PC-9 (cell line): ENCODE measurements around the gene SCUBE2. TPM values are rescaled to one million over a fixed set of nuclear protein-coding genes. Genes with fewer than 3 reads are reported as not detected.

Experiments used
- BruUV-seq: library from RNA; stranded (reverse); fragments of 400-500 nt; replicated peaks from 2 replicates; lab custom pipeline; 2021; lab: Mats Ljungman, UMichigan
- CTCF ChIA-PET: fragments of 300-600 bp; sonication (Branson Sonifier 250); formaldehyde crosslinking; loops from one replicate; lab custom pipeline; 2022; ENCODE audit warnings: antibody characterized with exemption; lab: Charles Lee
- POLR2A ChIA-PET: fragments of 300-600 bp; sonication (Branson Sonifier 250); formaldehyde crosslinking; loops from one replicate; lab custom pipeline; 2022; ENCODE audit warnings: antibody characterized with exemption; ENCODE audit not compliant: unreplicated experiment; lab: Charles Lee
- DNase-seq, 2 experiments: peaks; one replicate each; pipeline versions ENCODE4 v3.0.0 to v3.0.0-alpha.2; 2015 to 2022; ENCODE audit warnings: mixed read lengths in 1 of 2
- H2AFZ ChIP-seq: fragments of 200-600 bp; sonication (generic); 2 replicates; pipeline ENCODE4 v1.8.1; 2017; ENCODE audit warnings: antibody characterized with exemption
- H3F3A ChIP-seq: fragments of 200-600 bp; sonication (generic); 2 replicates; pipeline ENCODE4 v1.8.1; 2017; ENCODE audit warnings: antibody characterized with exemption, mild to moderate bottlenecking, low read depth; ENCODE audit not compliant: insufficient read depth
- H3K27ac ChIP-seq: fragments of 200-600 bp; sonication (generic); 2 replicates; pipeline ENCODE4 v1.6.1; 2016; ENCODE audit warnings: mixed run types
- H3K27me3 ChIP-seq: fragments of 200-600 bp; sonication (generic); 2 replicates; pipeline ENCODE4 v1.6.1; 2016; ENCODE audit warnings: low read depth, mixed run types; ENCODE audit not compliant: insufficient read depth
- H3K36me3 ChIP-seq: fragments of 200-600 bp; sonication (generic); 2 replicates; pipeline ENCODE4 v1.6.1; 2016; ENCODE audit warnings: low read depth, mixed run types
- H3K4me1 ChIP-seq: fragments of 200-600 bp; sonication (generic); replicated peaks from 2 replicates; pipeline ENCODE4 v1.6.1; 2016; ENCODE audit warnings: mixed run types; ENCODE audit not compliant: insufficient read depth
- H3K4me2 ChIP-seq: fragments of 200-600 bp; sonication (generic); 2 replicates; pipeline ENCODE4 v1.6.1; 2017; ENCODE audit warnings: mixed run types
- H3K4me3 ChIP-seq: fragments of 200-600 bp; sonication (generic); 2 replicates; pipeline ENCODE4 v1.6.1; 2016; ENCODE audit warnings: mixed run types
- H3K79me2 ChIP-seq: fragments of 200-600 bp; sonication (generic); 2 replicates; pipeline ENCODE4 v1.6.1; 2017; ENCODE audit warnings: low read depth, mixed run types
- H3K9me2 ChIP-seq: fragments of 200-600 bp; sonication (generic); 2 replicates; pipeline ENCODE4 v1.8.1; 2017; ENCODE audit warnings: mild to moderate bottlenecking; ENCODE audit not compliant: insufficient read depth
- H3K9me3 ChIP-seq: fragments of 200-600 bp; sonication (generic); 2 replicates; pipeline ENCODE4 v1.8.1; 2016; ENCODE audit warnings: low read depth; ENCODE audit not compliant: insufficient read depth
- H4K20me1 ChIP-seq: fragments of 200-600 bp; sonication (generic); 2 replicates; pipeline ENCODE4 v1.8.1; 2017; ENCODE audit not compliant: insufficient read depth
- CTCF ChIP-seq: fragments of 200-600 bp; sonication (generic); conservative IDR thresholded peaks from 2 replicates; pipeline ENCODE4 v1.6.1; 2017; ENCODE audit warnings: mixed run types, antibody characterized with exemption, mild to moderate bottlenecking, moderate library complexity
- EZH2 ChIP-seq: fragments of 200-600 bp; sonication (generic); IDR thresholded peaks from 2 replicates; pipeline ENCODE4 v1.8.0; 2017; ENCODE audit warnings: antibody characterized with exemption, low read depth
- intact Hi-C: fragments of 100-400 bp; cut with micrococcal nuclease; formaldehyde crosslinking; loops from one replicate; pipeline ENCODE4 v1.10.0; 2022; ENCODE audit not compliant: unreplicated experiment
- total RNA-seq: library from RNA; stranded (reverse); gene quantifications from 2 replicates; pipeline ENCODE4 v1.2.3, GENCODE V29; 2021

Gene SCUBE2
- total RNA-seq, 1 experiment from 2014 or later = not detected

- no peaks in the 10 kb centered on the region for H3K9me3 ChIP-seq
- BruUV-seq = no TSS peak
- no peaks in the 10 kb centered on the region for H3K9me2 ChIP-seq
- H3K27ac ChIP-seq = no peak overlapping the region
- TF ChIP-seq CTCF (no peak), EZH2 (no peak)
- H4K20me1 ChIP-seq = no peaks in the 10 kb centered on the region
- no peaks in the 10 kb centered on the region for H3K4me1 ChIP-seq
- ChIA-PET POLR2A (no interaction called here), CTCF (no interaction called here)
- H3K4me3 ChIP-seq = no peak overlapping the region
- intact Hi-C loops = no loop called here
- no peaks in the 10 kb centered on the region for H3K36me3 ChIP-seq
- no peaks in the 10 kb centered on the region for H3K27me3 ChIP-seq
- no peak overlapping the region for H2AFZ ChIP-seq
- H3K4me2 ChIP-seq = no peak overlapping the region
- H3K79me2 ChIP-seq = no peaks in the 10 kb centered on the region
- no peak for DNase-seq
- no peaks in the 10 kb centered on the region for H3F3A ChIP-seq
Measured at GRCh38 chr11:9047964-9048523, 43.4 kb downstream of the SCUBE2 start.

- no peak overlapping the region for H3K4me2 ChIP-seq
- H3K4me3 ChIP-seq = no peak overlapping the region
- no peak for TF ChIP-seq CTCF
- TF ChIP-seq EZH2 = no peak
- H3F3A ChIP-seq = no peaks in the 10 kb centered on the region
- no peaks in the 10 kb centered on the region for H3K4me1 ChIP-seq
- DNase-seq = no peak
- H3K79me2 ChIP-seq = no peaks in the 10 kb centered on the region
- no peak overlapping the region for H3K27ac ChIP-seq
- H3K36me3 ChIP-seq = no peaks in the 10 kb centered on the region
- no peaks in the 10 kb centered on the region for H4K20me1 ChIP-seq
- H3K27me3 ChIP-seq = no peaks in the 10 kb centered on the region
- BruUV-seq = no TSS peak
- H2AFZ ChIP-seq = no peak overlapping the region
- H3K9me3 ChIP-seq = no peaks in the 10 kb centered on the region
- no peaks in the 10 kb centered on the region for H3K9me2 ChIP-seq
- ChIA-PET CTCF (interaction anchor here (0.7 kb wide), 1 partner anchor 665 kb away, joined by 3 read pairs; no protein-coding TSS in a partner anchor), POLR2A (no interaction called here)
- intact Hi-C loops = no loop called here
Measured at GRCh38 chr11:9046481-9046880, 44.9 kb downstream of the SCUBE2 start.

- H3K9me3 ChIP-seq = no peaks in the 10 kb centered on the region
- H3K36me3 ChIP-seq = no peaks in the 10 kb centered on the region
- H3K4me1 ChIP-seq = peaks cover 10% of the 10 kb centered on the region; the same call in 1 of the 2 replicates
- DNase-seq = no peak
- H3K79me2 ChIP-seq = no peaks in the 10 kb centered on the region
- no peak overlapping the region for H3K4me2 ChIP-seq
- no peak overlapping the region for H3K4me3 ChIP-seq
- ChIA-PET POLR2A (no interaction called here), CTCF (interaction anchor here (0.5 kb wide), 1 partner anchor 844 kb away, joined by 3 read pairs; no protein-coding TSS in a partner anchor)
- H3K9me2 ChIP-seq = no peaks in the 10 kb centered on the region
- TF ChIP-seq EZH2 (no peak), CTCF (no peak)
- no peak overlapping the region for H2AFZ ChIP-seq
- H3K27me3 ChIP-seq = no peaks in the 10 kb centered on the region
- no peaks in the 10 kb centered on the region for H4K20me1 ChIP-seq
- BruUV-seq = no TSS peak
- H3K27ac ChIP-seq = no peak overlapping the region
- intact Hi-C loops = no loop called here
- no peaks in the 10 kb centered on the region for H3F3A ChIP-seq
Measured at GRCh38 chr11:9042488-9042887, 48.9 kb downstream of the SCUBE2 start.
